Upper lobe of left lung (tissue), 4 donors: ENCODE measurements around the gene SPSB3.

ENCODE experiments used
- EP300 ChIP-seq, 4 donors: sonication (generic); formaldehyde crosslinking; IDR thresholded peaks; one replicate each; pipeline ENCODE4 v1.5.1; 2017; ENCODE audit warnings: antibody characterized with exemption in 4 of 4, control low read depth in 2 of 4
- POLR2A ChIP-seq, 4 donors: fragments of 450-650 bp; IDR thresholded peaks; one replicate each; pipeline ENCODE4 v1.5.1; 2016 to 2017; ENCODE audit warnings: antibody characterized with exemption in 4 of 4, mild to moderate bottlenecking in 2 of 4
- POLR2AphosphoS5 ChIP-seq, 2 donors: sonication (generic); formaldehyde crosslinking; IDR thresholded peaks; one replicate each; pipeline ENCODE4 v1.5.1; 2017; ENCODE audit warnings: antibody characterized with exemption in 2 of 2
- TF ChIP-seq, protein P1 (sequence below), 6 experiments: fragments of 450-650 bp in 4 of 6; fragments of 200-600 bp in 2 of 6; sonication (generic) in 2 of 6; IDR thresholded peaks; one replicate each; pipeline ENCODE4 v1.5.1; 2016 to 2019; ENCODE audit warnings: antibody characterized with exemption in 6 of 6

DNA sequence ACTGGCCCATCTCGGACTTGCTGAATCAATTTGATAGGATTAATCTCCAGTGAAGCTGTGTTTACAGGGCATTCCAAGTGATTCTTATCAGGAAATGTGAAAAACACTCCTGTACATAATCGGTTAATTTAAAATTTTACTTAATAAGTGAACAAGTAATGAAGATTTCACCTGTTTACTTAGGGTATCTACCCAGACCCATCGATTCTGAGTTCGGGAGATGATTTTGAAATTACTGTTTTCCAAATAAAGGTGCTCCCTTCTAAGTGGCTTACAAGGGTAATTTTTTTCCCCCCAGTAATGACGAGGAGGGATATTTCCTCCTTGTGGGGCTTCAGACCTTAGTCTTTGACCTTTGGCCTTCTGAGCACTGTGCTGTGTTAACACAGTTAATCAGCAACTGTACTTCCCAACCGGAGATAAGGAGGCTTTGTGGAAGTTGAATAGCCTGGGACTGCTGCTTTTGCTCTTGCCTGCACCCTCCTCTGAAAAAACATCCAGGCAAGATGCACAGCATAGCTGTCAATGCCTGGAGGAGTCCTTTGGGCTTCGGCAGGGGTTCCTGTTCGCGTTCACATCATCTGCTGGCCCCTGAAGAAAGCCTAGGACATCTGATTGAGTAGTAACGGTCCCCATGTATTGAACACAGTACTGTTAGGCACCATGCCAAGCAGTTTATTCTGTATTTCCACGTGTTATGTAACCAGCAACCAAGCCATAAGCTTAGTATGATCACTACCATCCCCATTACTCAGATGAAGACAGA, 46.5 kb upstream of the SPSB3 start:
- TF ChIP-seq EP300 (IDR thresholded peaks at IDR 0.05) = no peak
- TF ChIP-seq, protein P1, sequence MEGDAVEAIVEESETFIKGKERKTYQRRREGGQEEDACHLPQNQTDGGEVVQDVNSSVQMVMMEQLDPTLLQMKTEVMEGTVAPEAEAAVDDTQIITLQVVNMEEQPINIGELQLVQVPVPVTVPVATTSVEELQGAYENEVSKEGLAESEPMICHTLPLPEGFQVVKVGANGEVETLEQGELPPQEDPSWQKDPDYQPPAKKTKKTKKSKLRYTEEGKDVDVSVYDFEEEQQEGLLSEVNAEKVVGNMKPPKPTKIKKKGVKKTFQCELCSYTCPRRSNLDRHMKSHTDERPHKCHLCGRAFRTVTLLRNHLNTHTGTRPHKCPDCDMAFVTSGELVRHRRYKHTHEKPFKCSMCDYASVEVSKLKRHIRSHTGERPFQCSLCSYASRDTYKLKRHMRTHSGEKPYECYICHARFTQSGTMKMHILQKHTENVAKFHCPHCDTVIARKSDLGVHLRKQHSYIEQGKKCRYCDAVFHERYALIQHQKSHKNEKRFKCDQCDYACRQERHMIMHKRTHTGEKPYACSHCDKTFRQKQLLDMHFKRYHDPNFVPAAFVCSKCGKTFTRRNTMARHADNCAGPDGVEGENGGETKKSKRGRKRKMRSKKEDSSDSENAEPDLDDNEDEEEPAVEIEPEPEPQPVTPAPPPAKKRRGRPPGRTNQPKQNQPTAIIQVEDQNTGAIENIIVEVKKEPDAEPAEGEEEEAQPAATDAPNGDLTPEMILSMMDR (IDR thresholded peaks at IDR 0.05) = no peak
- no peak for TF ChIP-seq POLR2A (IDR thresholded peaks at IDR 0.05)
- no peak for TF ChIP-seq POLR2AphosphoS5 (IDR thresholded peaks at IDR 0.05)
